T-cell (primary cell): ENCODE measurements around the gene NDE1. TPM values are rescaled to one million over a fixed set of nuclear protein-coding genes. Genes with fewer than 3 reads are reported as not detected.

ENCODE experiments used
- ATAC-seq, 4 experiments: fragments of 200-7000 bp in 3 of 4; fragments of 150-1000 bp in 1 of 4; cut with Tn5 transposase; replicated peaks in 1 of 4; 1 replicate in 3 of 4; 2 replicates in 1 of 4; pipeline ENCODE4 v1.10.0; 2021; ENCODE audit warnings: moderate library complexity in 3 of 4, mild to moderate bottlenecking in 2 of 4, moderate number of reproducible peaks in 1 of 4
- CTCF ChIA-PET, 2 donors: fragments of 300-600 bp; sonication (Branson Sonifier 250); formaldehyde crosslinking; loops; one replicate each; lab custom pipeline; 2022; ENCODE audit warnings: antibody characterized with exemption in 2 of 2; lab: Charles Lee
- POLR2A ChIA-PET, 2 donors: fragments of 300-600 bp; sonication (Branson Sonifier 250); formaldehyde crosslinking; loops; one replicate each; lab custom pipeline; 2022; ENCODE audit warnings: antibody characterized with exemption in 2 of 2; lab: Charles Lee
- DNase-seq, 35 experiments: peaks; one replicate each; pipeline versions ENCODE4 v3.0.0 to v3.0.0-alpha.2; 2013 to 2023
- H3K27ac ChIP-seq: one replicate; pipeline ENCODE4 v1.5.1; 2013; ENCODE audit warnings: low read length
- H3K27me3 ChIP-seq, 2 experiments: replicated peaks in 1 of 2; 1 replicate in 1 of 2; 2 replicates in 1 of 2; pipeline versions ENCODE4 v1.6.1 to v1.7.0; 2013; ENCODE audit warnings: low read length in 1 of 2, mixed read lengths in 1 of 2; ENCODE audit not compliant: control insufficient read depth in 2 of 2, insufficient read depth in 2 of 2; ENCODE audit errors: extremely low read depth in 1 of 2
- H3K36me3 ChIP-seq, 2 donors: 1 replicate in 1 of 2; 2 replicates in 1 of 2; pipeline versions ENCODE4 v1.6.1 to v1.7.0; 2013; ENCODE audit warnings: low read length in 1 of 2; ENCODE audit not compliant: control insufficient read depth in 2 of 2, insufficient read depth in 1 of 2; ENCODE audit errors: extremely low read depth in 1 of 2
- H3K4me1 ChIP-seq, 2 experiments: 1 replicate in 1 of 2; 2 replicates in 1 of 2; pipeline versions ENCODE4 v1.6.1 to v1.7.0; 2013; ENCODE audit warnings: low read length in 2 of 2, mixed read lengths in 1 of 2; ENCODE audit not compliant: insufficient read depth in 2 of 2, control insufficient read depth in 1 of 2; ENCODE audit errors: extremely low read depth in 1 of 2
- H3K4me3 ChIP-seq, 2 donors: 1 replicate in 1 of 2; 2 replicates in 1 of 2; pipeline versions ENCODE4 v1.5.1 to v1.7.0; 2013; ENCODE audit warnings: mild to moderate bottlenecking in 2 of 2, low read length in 1 of 2, moderate library complexity in 1 of 2; ENCODE audit not compliant: control insufficient read depth in 1 of 2; ENCODE audit errors: extremely low read depth in 1 of 2
- H3K9me3 ChIP-seq: 2 replicates; pipeline ENCODE4 v1.7.0; 2013
- H3K27ac Mint-ChIP-seq, 2 donors: one replicate each; pipeline ENCODE4 v1.8.0; 2020 to 2021; ENCODE audit warnings: mild to moderate bottlenecking in 2 of 2, mixed read lengths in 2 of 2
- H3K27me3 Mint-ChIP-seq, 2 donors: one replicate each; pipeline ENCODE4 v1.8.0; 2021 to 2022; ENCODE audit warnings: mixed read lengths in 2 of 2
- H3K36me3 Mint-ChIP-seq: one replicate; pipeline ENCODE4 v1.8.0; 2021; ENCODE audit warnings: mixed read lengths
- H3K4me1 Mint-ChIP-seq, 3 donors: one replicate each; pipeline ENCODE4 v1.8.0; 2020 to 2022; ENCODE audit warnings: mixed read lengths in 3 of 3, mild to moderate bottlenecking in 1 of 3
- H3K4me3 Mint-ChIP-seq, 3 donors: one replicate each; pipeline ENCODE4 v1.8.0; 2020 to 2022; ENCODE audit warnings: mild to moderate bottlenecking in 3 of 3, mixed read lengths in 3 of 3, moderate library complexity in 3 of 3
- H3K9me3 Mint-ChIP-seq, 3 donors: one replicate each; pipeline ENCODE4 v1.8.0; 2020 to 2022; ENCODE audit warnings: mixed read lengths in 3 of 3
- WGBS: methylation state at CpG from one replicate; pipeline ENCODE4 v1.1.5; 2013; ENCODE audit warnings: missing lambda C conversion rate; ENCODE audit not compliant: insufficient coverage; 5-methylcytosine and 5-hydroxymethylcytosine counted together
- total RNA-seq, 35 experiments: library from RNA in 6 of 35; stranded (reverse) in 6 of 35; fragments of 120-200 nt in 1 of 35; gene quantifications; one replicate each; pipeline versions ENCODE4 v1.2.1 to v1.2.4 and lab custom pipeline; 2013 to 2026

The NDE1 gene
- total RNA-seq = 100 to 1,000 TPM in 4 of 5 donors, 10 to 100 TPM in 1; 90.8 to 110 (median 103) TPM
- total RNA-seq (2013) = 49.4 TPM
- 23.2 to 94.7 (median 68.9) reads per million in 29 experiments for total RNA-seq (lab: John Stamatoyannopoulos, UW)

GRCh38 chr16:15650019-15650697 is at the start of gene NDE1:
Gene NDE1 (plus strand): TSS chr16:15650245. CDS start chr16:15664779, 14,534 bp downstream.
- Mint-ChIP-seq H3K27me3 (no peaks in the 10 kb centered on the region), H3K9me3 (no peaks in the 10 kb centered on the region), H3K27ac (peak within 1 kb of the TSS; percentile 99), H3K4me3 (peak within 1 kb of the TSS; percentile 98 to 99 (median 99)), H3K36me3 (peaks cover 4% of the 10 kb centered on the region), H3K4me1 (peaks cover 32 to 40% (median 37%) of the 10 kb centered on the region in 3 donors)
- Histone ChIP-seq H3K27ac (peak within 1 kb of the TSS; percentile 81), H3K36me3 (peaks cover 0 to 18% of the 10 kb centered on the region in 2 donors), H3K4me1 (peaks cover 12 to 43% of the 10 kb centered on the region in 2 experiments), H3K9me3 (no peaks in the 10 kb centered on the region), H3K4me3 (peak within 1 kb of the TSS; percentile 90 to 98), H3K27me3 (no peaks in the 10 kb centered on the region)
- DNase-seq (peak; percentile 62 to 93 (median 82)), ATAC-seq (peak; percentile 98 to 99 (median 99))
- CTCF ChIA-PET = interaction anchor here in 1 of 2 donors (0.7 kb wide), 1 partner anchor 8 kb away, joined by 4 read pairs; no protein-coding TSS in a partner anchor
- under 1% methylated on average over 70 of the region's 71 CpGs for WGBS
- POLR2A ChIA-PET = interaction anchor here in 1 of 2 donors (0.9 kb wide), 1 partner anchor 7 kb away, joined by 18 read pairs; the partner anchor contains the start of gene MARF1

- H3K9me3 Mint-ChIP-seq = no peaks in the 10 kb centered on the region
- no peak overlapping the region for H3K4me3 Mint-ChIP-seq
- no peak for DNase-seq
- ATAC-seq = no peak
- no peaks in the 10 kb centered on the region for H3K27me3 ChIP-seq
- peak overlapping the region; percentile 37 to 82 for H3K27ac Mint-ChIP-seq
- H3K4me1 Mint-ChIP-seq = peaks cover 0 to 7% (median 3%) of the 10 kb centered on the region in 3 donors
- H3K36me3 ChIP-seq = peaks cover 18 to 99% of the 10 kb centered on the region in 2 donors
- 96% methylated on average over 4 of the region's 9 CpGs for WGBS
- H3K27ac ChIP-seq = no peak overlapping the region
- no peaks in the 10 kb centered on the region for H3K4me1 ChIP-seq
- ChIA-PET POLR2A (interaction anchor here (0.5 to 0.7 kb wide), 3 partner anchors 36 to 573 kb away, joined by 3 to 6 read pairs (median 3); no protein-coding TSS in a partner anchor), CTCF (no interaction called here)
- no peak overlapping the region for H3K4me3 ChIP-seq
- H3K9me3 ChIP-seq = no peaks in the 10 kb centered on the region
- H3K27me3 Mint-ChIP-seq = no peaks in the 10 kb centered on the region
- H3K36me3 Mint-ChIP-seq = peaks cover 73% of the 10 kb centered on the region
Measured at GRCh38 chr16:15601212-15601879, 48.7 kb upstream of the NDE1 start.

GRCh38 chr16:15602285-15603044 is 47.6 kb upstream of the NDE1 start:
- peaks cover 3 to 16% (median 4%) of the 10 kb centered on the region in 3 donors for H3K4me1 Mint-ChIP-seq
- no peaks in the 10 kb centered on the region for H3K27me3 Mint-ChIP-seq
- Histone ChIP-seq H3K27ac (no peak overlapping the region), H3K9me3 (no peaks in the 10 kb centered on the region), H3K4me3 (no peak overlapping the region), H3K36me3 (peaks cover 21 to 99% of the 10 kb centered on the region in 2 donors), H3K4me1 (no peaks in the 10 kb centered on the region), H3K27me3 (no peaks in the 10 kb centered on the region)
- peaks cover 76% of the 10 kb centered on the region for H3K36me3 Mint-ChIP-seq
- no peak for DNase-seq
- WGBS = 98% methylated on average over 18 of the region's 23 CpGs
- no peak overlapping the region for H3K4me3 Mint-ChIP-seq
- peak overlapping the region; percentile 30 to 68 for H3K27ac Mint-ChIP-seq
- POLR2A ChIA-PET = interaction anchor here in 1 of 2 donors (0.6 kb wide), 1 partner anchor 16 kb away, joined by 3 read pairs; no protein-coding TSS in a partner anchor
- no peaks in the 10 kb centered on the region for H3K9me3 Mint-ChIP-seq
- no peak for ATAC-seq
- CTCF ChIA-PET = no interaction called here

- DNase-seq (no peak), ATAC-seq (no peak)
- peaks cover 3 to 16% (median 4%) of the 10 kb centered on the region in 3 donors for H3K4me1 Mint-ChIP-seq
- H3K27me3 Mint-ChIP-seq = no peaks in the 10 kb centered on the region
- H3K4me3 Mint-ChIP-seq = no peak overlapping the region
- POLR2A ChIA-PET = interaction anchor here in 1 of 2 donors (0.6 kb wide), 1 partner anchor 8 kb away, joined by 3 read pairs; no protein-coding TSS in a partner anchor
- H3K27ac Mint-ChIP-seq = peak overlapping the region; percentile 48 to 65
- Histone ChIP-seq H3K4me3 (no peak overlapping the region), H3K4me1 (no peaks in the 10 kb centered on the region), H3K9me3 (no peaks in the 10 kb centered on the region), H3K27ac (no peak overlapping the region), H3K36me3 (peaks cover 19 to 99% of the 10 kb centered on the region in 2 donors), H3K27me3 (no peaks in the 10 kb centered on the region)
- CTCF ChIA-PET = interaction anchor here in 1 of 2 donors (0.6 kb wide), 1 partner anchor 58 kb away, joined by 8 read pairs; no protein-coding TSS in a partner anchor
- WGBS = 95% methylated on average over 4 of the region's 14 CpGs
- H3K9me3 Mint-ChIP-seq = no peaks in the 10 kb centered on the region
- peaks cover 79% of the 10 kb centered on the region for H3K36me3 Mint-ChIP-seq
Measured at GRCh38 chr16:15604460-15605440, 45.3 kb upstream of the NDE1 start.

GRCh38 chr16:15605839-15606517 is 44.1 kb upstream of the NDE1 start:
- POLR2A ChIA-PET = no interaction called here

More at GRCh38 chr16:15605839-15606517, 44.1 kb upstream of the NDE1 start:
- no peak for DNase-seq
- Histone ChIP-seq H3K36me3 (peaks cover 19 to 99% of the 10 kb centered on the region in 2 donors), H3K4me3 (no peak overlapping the region), H3K27me3 (no peaks in the 10 kb centered on the region), H3K4me1 (no peaks in the 10 kb centered on the region), H3K27ac (no peak overlapping the region), H3K9me3 (no peaks in the 10 kb centered on the region)
- H3K36me3 Mint-ChIP-seq = peaks cover 80% of the 10 kb centered on the region
- no peaks in the 10 kb centered on the region for H3K27me3 Mint-ChIP-seq
- H3K27ac Mint-ChIP-seq = peak overlapping the region; percentile 65 to 89
- H3K9me3 Mint-ChIP-seq = no peaks in the 10 kb centered on the region
- H3K4me3 Mint-ChIP-seq = no peak overlapping the region
- peaks cover 3 to 16% (median 4%) of the 10 kb centered on the region in 3 donors for H3K4me1 Mint-ChIP-seq
- ATAC-seq = no peak
- CTCF ChIA-PET = no interaction called here
- WGBS = 95% methylated on average over 13 of the region's 13 CpGs
